ENCODE data around the gene SLX9. TPM values are rescaled to one million over a fixed set of nuclear protein-coding genes. Genes with fewer than 3 reads are reported as not detected.

Gene SLX9
- total RNA-seq, 4 donors from 2014 or later, result 8.1 to 46.0 (median 16.6) TPM

DNA sequence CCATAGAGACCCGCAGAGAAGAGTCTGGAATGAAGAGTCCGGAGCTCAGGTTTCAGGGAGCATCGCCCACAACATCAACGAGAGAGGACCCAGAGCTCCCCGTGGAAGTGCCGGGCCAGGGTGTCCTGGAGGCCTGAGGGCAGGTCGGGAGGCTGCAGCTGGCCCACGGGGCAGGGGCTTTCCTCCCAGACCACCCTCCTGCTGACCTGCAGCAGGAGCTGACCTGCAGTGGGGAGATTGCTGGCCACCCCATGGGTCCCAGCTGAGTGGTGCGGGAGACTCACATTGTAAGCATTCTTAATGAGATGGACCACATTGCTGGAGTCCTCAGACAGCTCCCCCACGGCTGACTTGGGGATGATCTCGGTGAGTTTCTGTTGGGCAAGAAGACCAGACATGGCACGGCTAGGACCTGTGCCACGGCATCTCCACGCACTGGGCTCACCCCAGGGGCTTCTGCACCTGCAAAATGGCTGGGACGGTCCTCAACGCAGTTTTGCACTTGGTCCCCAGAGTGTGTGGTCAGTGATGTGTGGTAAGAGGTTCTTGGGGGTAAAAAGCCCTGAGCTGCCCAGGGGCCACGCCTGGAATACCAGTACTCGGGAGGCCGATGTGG is 45.0 kb upstream of the SLX9 start:
- H3K9me3 ChIP-seq, result no peaks in the 10 kb centered on the region
- TF ChIP-seq EP300 (IDR thresholded peaks at IDR 0.05; ENCODE audit: low read depth) (no peak), POLR2AphosphoS5 (IDR thresholded peaks at IDR 0.05) (no peak), POLR2A (IDR thresholded peaks at IDR 0.05) (no peak)
- TF ChIP-seq, protein P1, sequence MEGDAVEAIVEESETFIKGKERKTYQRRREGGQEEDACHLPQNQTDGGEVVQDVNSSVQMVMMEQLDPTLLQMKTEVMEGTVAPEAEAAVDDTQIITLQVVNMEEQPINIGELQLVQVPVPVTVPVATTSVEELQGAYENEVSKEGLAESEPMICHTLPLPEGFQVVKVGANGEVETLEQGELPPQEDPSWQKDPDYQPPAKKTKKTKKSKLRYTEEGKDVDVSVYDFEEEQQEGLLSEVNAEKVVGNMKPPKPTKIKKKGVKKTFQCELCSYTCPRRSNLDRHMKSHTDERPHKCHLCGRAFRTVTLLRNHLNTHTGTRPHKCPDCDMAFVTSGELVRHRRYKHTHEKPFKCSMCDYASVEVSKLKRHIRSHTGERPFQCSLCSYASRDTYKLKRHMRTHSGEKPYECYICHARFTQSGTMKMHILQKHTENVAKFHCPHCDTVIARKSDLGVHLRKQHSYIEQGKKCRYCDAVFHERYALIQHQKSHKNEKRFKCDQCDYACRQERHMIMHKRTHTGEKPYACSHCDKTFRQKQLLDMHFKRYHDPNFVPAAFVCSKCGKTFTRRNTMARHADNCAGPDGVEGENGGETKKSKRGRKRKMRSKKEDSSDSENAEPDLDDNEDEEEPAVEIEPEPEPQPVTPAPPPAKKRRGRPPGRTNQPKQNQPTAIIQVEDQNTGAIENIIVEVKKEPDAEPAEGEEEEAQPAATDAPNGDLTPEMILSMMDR (IDR thresholded peaks at IDR 0.05), result no peak
- H3K27me3 ChIP-seq, result peaks cover 8% of the 10 kb centered on the region
- H3K27ac ChIP-seq, result no peak overlapping the region
- no peak for DNase-seq
- in situ Hi-C loops (cut with MboI; ENCODE audit: low pct_ligation_motif_present in 1 of 4, low pct_unique_long_range_greater_than_20kb in 1 of 4, low sequenced_read_pairs in 3 of 4), result no loop called here
- H3K4me1 ChIP-seq, result peaks cover 0 to 3% (median 0%) of the 10 kb centered on the region in 4 donors
- intact Hi-C loops (cut with DNase I; ENCODE audit: low total_unique reads), result no loop called here
- WGBS, 2 donors (ENCODE audit: low coverage in 1 of 2), result 88% methylated on average over 16 of the region's 19 CpGs; no CpG with 5 or more reads in 1 of the 2 donors
- no peaks in the 10 kb centered on the region for H3K36me3 ChIP-seq
- H3K4me3 ChIP-seq, result no peak overlapping the region

DNA sequence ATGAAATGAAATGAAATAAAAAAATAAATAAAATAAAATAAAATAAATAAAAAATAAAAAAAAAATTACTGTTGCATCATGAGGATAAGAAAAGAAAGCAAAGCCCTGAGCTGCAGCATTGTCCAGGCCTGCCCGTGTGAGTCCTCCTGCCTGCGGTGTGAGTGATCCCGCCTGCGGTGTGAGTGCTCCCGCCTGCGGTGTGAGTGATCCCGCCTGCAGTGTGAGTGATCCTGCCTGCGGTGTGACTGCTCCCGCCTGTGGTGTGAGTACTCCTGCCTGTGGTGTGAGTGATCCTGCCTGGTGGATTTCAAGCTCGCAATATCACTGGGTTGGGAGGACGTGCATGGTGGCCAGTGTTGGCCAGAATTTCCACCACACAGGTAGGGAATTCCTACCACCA is 44.0 kb upstream of the SLX9 start:
- intact Hi-C loops (cut with DNase I; ENCODE audit: low total_unique reads), result no loop called here
- no peaks in the 10 kb centered on the region for H3K36me3 ChIP-seq
- no peak overlapping the region for H3K4me3 ChIP-seq
- H3K27me3 ChIP-seq, result peaks cover 8% of the 10 kb centered on the region
- no peak overlapping the region for H3K27ac ChIP-seq
- 86 to 92% methylated on average over 5 to 11 of the region's 11 CpGs for WGBS, 2 donors (ENCODE audit: low coverage in 1 of 2)
- DNase-seq, result no peak
- no peaks in the 10 kb centered on the region for H3K9me3 ChIP-seq
- H3K4me1 ChIP-seq, result peaks cover 0 to 3% (median 0%) of the 10 kb centered on the region in 4 donors
- in situ Hi-C loops (cut with MboI; ENCODE audit: low pct_ligation_motif_present in 1 of 4, low pct_unique_long_range_greater_than_20kb in 1 of 4, low sequenced_read_pairs in 3 of 4), result no loop called here
- TF ChIP-seq, protein P1 (IDR thresholded peaks at IDR 0.05), result no peak
- TF ChIP-seq POLR2A (IDR thresholded peaks at IDR 0.05) (no peak), POLR2AphosphoS5 (IDR thresholded peaks at IDR 0.05) (no peak), EP300 (IDR thresholded peaks at IDR 0.05; ENCODE audit: low read depth) (no peak)

DNA sequence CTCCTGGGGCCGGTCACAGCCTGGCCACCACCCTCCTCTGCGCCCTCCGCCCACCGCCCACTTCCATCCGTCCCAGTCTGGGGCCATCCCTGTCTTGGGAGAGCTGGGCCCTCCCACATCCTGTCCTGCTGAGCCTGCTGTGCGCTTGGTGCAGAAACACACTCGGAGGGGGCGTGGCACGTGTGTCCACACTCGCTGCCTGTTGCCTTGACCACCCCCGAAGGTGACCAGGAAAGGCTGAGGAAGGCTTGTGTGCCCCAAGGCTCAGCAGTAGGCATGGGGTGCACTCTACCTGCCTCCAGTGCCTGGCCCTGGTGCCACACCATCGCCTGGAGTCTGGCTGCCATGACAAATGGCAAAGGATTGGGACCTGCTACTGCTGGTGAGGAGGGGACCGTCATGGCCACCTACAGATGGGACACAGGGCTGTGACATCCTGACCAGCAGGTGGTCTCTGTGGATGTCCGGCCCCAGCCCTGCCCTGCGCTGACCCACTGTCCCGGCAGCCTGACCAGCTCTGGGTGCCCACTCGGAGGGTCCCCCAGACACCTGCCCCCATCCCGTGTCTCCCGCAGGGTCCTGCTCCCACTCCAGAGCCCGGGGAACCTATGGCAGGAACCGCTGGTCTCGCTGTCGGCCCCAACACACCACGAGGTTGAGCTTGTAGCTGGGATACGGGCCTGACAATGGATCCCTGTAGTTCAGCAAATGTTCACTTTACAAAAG is 43.1 kb upstream of the SLX9 start:
- Histone ChIP-seq H3K27ac (no peak overlapping the region), H3K27me3 (peaks cover 5% of the 10 kb centered on the region), H3K4me1 (peaks cover 0 to 3% (median 0%) of the 10 kb centered on the region in 4 donors), H3K4me3 (no peak overlapping the region), H3K9me3 (no peaks in the 10 kb centered on the region), H3K36me3 (no peaks in the 10 kb centered on the region)
- in situ Hi-C loops (cut with MboI; ENCODE audit: low pct_ligation_motif_present in 1 of 4, low pct_unique_long_range_greater_than_20kb in 1 of 4, low sequenced_read_pairs in 3 of 4) (no loop called here), intact Hi-C loops (cut with DNase I; ENCODE audit: low total_unique reads) (no loop called here)
- DNase-seq, result no peak
- 95% methylated on average over 20 of the region's 25 CpGs; no CpG with 5 or more reads in 1 of the 2 donors for WGBS, 2 donors (ENCODE audit: low coverage in 1 of 2)
- no peak for TF ChIP-seq EP300 (IDR thresholded peaks at IDR 0.05; ENCODE audit: low read depth)
- TF ChIP-seq, protein P1 (IDR thresholded peaks at IDR 0.05), result no peak
- TF ChIP-seq POLR2AphosphoS5 (IDR thresholded peaks at IDR 0.05), result no peak
- no peak for TF ChIP-seq POLR2A (IDR thresholded peaks at IDR 0.05)

DNA sequence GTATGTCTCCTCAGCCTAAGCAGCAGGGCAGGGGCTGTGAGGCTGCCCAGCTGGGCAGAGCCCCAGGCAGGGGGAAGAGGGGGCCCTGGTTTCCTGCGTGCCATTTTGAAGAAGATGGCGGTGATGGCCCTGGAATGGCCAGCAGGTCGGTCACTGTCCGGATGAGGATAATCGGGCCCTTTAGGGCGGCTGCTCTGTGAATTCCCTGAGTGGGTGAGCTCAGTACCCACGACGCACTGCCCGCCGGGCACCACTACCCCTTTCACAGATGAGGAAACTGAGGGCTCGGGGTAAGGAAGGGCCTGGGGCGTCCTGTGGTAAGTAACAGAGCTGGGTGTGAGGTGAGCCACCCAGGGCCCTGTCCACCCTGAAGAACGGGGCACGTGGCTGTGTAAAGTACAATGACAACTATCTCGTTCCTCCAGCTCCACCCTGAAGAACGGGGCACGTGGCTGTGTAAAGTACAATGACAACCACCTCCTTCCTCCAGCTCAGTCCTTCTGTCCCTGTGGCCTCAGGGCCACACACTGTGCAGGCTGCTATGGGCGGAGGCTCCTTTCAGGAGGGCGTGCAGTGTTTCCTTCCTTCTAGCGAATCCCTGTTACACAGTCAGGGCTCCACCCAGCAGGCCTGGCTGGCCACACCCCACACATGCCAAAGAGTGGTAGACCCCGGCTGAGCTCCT is 42.4 kb upstream of the SLX9 start:
- TF ChIP-seq EP300 (IDR thresholded peaks at IDR 0.05; ENCODE audit: low read depth) (no peak), POLR2AphosphoS5 (IDR thresholded peaks at IDR 0.05) (peak in 2 of 3 donors; percentile 44 to 64), POLR2A (IDR thresholded peaks at IDR 0.05) (peak; percentile 49)
- Histone ChIP-seq H3K4me1 (peaks cover 0 to 3% (median 0%) of the 10 kb centered on the region in 4 donors), H3K36me3 (no peaks in the 10 kb centered on the region), H3K4me3 (no peak overlapping the region), H3K27ac (peak overlapping the region in 1 of 4 donors; percentile 12), H3K27me3 (no peaks in the 10 kb centered on the region), H3K9me3 (no peaks in the 10 kb centered on the region)
- in situ Hi-C loops (cut with MboI; ENCODE audit: low pct_ligation_motif_present in 1 of 4, low pct_unique_long_range_greater_than_20kb in 1 of 4, low sequenced_read_pairs in 3 of 4) (no loop called here), intact Hi-C loops (cut with DNase I; ENCODE audit: low total_unique reads) (no loop called here)
- 63% methylated on average over 21 of the region's 21 CpGs; no CpG with 5 or more reads in 1 of the 2 donors for WGBS, 2 donors (ENCODE audit: low coverage in 1 of 2)
- DNase-seq, result peak; percentile 81

Measured in transverse colon (tissue), 4 donors.